Fibroblast of peridontal ligament (primary cell): ENCODE data around the gene GINM1.

Source experiments
- DNase-seq: peaks from one replicate; pipeline ENCODE4 v3.0.0-alpha.2; 2010; ENCODE audit errors: extremely low read depth

GINM1 gene, protein sequence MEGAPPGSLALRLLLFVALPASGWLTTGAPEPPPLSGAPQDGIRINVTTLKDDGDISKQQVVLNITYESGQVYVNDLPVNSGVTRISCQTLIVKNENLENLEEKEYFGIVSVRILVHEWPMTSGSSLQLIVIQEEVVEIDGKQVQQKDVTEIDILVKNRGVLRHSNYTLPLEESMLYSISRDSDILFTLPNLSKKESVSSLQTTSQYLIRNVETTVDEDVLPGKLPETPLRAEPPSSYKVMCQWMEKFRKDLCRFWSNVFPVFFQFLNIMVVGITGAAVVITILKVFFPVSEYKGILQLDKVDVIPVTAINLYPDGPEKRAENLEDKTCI

DNA sequence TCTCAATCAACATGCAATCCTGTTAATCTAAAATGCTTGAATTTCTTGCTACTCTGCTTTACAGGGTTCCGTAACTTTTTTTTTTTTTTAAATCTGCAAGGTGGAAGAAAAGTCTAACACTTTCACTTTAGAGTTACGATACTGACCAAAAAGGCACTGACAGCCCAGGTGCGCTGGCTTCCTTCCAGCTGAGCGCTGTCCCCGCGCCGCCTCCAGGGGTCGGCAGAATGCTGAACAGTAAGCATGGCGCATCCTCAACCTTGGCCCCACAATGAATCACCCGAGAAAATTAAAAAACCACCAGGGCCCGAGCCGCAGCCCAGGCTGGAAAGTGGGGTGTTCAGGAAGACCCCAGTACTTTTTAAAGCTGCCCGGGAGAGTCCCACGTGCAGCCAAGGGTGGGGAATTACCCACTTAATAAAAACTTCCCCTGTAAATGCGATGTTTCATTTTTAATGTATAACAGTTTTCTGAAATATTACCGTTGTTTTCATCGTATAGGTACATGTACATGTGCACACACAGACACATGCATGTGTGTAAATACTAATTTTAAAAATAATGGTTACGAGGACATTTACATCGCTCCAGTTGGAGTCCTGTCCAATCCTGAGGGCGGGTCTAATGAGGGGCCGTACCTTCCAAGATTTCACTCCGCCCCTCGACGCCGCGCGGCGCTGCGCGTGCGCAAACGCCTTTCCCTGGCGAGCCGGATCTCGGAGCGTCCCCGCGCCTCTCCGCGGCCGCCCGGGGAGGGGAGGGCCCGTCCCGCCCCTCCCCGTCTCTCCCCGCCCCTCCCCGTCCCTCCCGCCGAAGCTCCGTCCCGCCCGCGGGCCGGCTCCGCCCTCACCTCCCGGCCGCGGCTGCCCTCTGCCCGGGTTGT lies at the start of gene GINM1:
Gene GINM1 (plus strand): TSS at position 849 of the 883 bp plus-strand sequence. CDS start 40 bp downstream, outside the sequence.
- peak; percentile 93 for DNase-seq

DNA sequence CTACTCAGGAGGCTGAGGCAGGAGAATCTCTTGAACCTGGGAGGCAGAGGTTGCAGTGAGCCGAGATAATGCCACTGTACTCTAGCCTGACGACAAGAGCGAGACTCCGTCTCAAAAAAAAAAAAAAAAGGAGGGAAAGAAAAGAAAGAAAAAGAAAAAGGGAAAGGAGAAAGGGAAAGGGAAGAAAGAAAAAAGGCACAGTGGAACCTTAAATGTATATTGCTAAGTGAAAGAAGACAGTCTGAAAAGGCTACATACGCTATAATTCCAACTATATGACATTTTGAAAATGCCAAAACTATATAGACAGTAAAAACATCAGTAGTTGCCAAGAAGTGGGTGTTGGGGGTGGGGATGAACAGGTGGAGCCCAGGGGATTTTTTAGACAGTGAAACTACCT lies 36.5 kb upstream of the GINM1 start:
- DNase-seq = no peak

DNA sequence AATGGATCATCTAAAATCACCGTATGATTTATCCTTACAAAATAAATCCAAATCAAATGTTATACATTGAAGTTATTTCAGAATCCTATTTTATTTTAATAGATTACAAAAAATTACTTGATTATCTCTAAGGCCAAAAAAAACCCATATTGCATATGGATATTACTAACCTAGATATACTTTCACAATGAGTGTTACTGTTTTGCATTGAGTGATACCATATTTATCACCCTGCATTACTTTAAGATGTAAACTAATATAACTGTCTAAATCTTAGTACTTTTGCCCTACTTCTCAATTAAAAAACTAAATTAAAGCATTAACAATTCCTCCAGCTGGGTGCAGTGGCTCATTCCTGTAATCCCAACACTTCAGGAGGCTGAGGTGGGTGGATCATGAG lies 31.4 kb upstream of the GINM1 start:
- no peak for DNase-seq

DNA sequence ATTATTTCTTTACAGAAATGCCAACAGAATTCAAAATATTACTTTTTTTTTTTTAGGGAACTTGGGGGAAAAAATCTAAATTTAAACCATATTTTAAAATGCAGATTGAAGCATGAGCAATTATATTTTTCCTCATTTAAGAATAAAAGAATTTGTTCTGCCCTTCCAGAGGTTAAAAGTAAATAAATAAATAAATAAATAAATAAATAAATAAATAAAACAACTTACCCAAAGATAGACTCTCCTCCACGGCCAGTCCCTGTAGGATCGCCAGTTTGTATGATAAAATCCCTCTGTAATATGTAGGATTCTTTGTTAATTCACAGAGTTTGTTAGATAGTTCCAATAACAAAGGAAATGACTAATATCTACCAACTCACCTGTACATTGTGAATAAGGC lies 25.0 kb upstream of the GINM1 start:
- DNase-seq = no peak

DNA sequence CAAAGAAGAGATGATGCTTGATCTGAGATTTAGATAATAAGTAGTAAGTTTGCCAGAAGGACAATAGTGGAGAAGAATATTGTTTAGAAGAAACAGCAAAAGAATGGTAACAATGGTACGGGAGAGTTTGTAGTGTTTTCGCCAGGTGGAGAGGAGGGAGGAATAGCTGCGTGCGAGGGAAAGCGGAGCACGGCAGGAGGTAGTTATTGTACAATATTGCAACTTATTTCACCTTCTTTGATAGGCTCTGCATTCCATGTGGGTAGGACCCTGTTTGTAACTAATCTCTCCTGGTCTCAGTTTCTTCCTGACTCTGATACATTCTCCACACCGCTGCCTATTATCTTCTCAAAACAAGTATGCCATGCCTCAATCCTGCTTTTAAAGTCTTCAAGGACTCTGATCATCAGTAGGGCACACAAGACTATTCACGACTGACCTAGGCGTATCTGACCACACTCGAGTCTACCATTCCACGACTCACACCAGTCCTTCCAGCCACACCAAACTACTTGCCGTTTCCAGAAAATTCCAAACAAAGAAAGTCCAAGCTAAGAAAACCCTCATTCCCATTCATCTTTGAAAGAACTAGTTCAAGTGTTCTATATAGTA lies 21.4 kb upstream of the GINM1 start:
- DNase-seq = peak; percentile 14

DNA sequence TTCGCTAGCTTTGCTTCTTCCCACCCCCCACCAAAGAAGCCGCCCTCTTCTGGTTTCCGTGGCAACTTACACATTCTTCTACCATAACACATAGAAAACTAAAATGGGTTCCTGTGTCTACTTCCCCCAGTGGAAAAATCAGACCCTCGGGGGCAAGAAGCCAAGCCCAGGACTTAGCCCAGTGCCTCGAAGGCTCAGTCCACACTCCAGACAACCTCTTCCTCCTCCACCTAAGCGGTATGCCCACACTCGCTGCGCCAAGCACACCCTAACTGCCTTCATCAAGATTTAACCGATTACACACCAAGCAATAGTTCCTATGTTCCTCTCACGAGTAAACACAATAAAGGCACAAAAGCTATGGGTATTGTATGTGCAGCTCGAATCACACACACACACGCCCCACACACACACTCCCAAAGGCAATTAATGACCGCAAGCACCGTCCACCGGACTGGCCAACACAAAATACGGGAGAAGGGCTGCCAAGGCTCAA lies 20.9 kb upstream of the GINM1 start:
- DNase-seq = peak; percentile 81

DNA sequence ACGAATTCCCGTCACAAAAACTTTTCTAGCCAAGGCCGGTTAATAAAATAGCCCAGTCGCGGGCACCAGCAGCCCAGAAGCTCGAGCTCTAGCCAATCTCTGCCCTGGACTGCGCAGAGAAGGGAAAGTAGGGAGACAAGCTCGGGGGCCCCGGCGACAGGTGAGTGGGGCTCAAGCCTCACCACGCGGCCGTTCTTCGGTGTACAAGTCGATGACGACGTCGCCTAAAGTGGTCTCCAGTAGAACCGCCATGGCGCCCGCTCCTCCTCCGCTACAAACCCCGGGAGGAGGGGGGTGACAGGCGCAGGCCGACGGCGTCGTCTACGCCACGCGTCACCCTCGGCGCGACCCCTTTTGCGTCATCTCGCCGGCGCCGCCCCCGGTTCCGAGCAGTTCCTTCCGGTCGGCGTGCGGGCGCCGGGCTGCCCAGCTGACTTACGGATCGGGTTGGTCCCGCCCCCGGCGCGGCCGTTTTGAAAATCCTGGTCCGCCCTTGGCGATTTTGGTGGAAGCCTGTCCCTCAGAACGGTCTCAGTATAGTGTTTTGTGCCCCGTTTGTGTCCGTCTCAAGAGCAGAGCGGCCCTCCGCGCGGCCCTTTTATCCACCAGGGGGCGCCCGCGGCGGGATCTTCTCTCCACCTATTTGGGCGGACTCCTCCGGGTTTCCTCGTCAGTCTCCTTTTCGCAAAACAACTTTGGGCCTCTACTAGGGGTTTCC lies 20.3 kb upstream of the GINM1 start, which contains the start of gene PPIL4:
Gene PPIL4 (minus strand): TSS at position 290 of the 718 bp plus-strand sequence. CDS start 38 bp downstream, at position 252.
- DNase-seq = peak; percentile 93

DNA sequence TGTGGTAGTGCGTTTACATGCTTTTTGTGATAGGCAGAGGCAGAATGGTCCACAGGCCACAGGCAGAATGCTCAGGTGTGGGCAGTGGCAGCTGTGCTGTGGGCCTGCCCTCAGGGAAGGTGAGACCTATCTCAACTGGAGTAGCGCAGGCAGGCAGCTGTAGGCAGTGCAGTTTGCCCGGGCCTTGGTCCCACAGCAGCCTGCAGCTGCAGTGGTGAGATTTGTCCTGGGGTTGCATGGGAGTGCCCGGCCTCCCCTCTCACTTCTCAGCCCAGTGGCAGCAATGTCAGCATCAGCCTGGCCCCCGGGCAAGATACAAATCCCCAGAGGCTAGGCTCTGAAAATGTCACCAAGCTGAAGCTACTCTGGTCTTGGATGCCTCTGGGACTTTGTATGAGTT lies 14.3 kb upstream of the GINM1 start:
- no peak for DNase-seq

DNA sequence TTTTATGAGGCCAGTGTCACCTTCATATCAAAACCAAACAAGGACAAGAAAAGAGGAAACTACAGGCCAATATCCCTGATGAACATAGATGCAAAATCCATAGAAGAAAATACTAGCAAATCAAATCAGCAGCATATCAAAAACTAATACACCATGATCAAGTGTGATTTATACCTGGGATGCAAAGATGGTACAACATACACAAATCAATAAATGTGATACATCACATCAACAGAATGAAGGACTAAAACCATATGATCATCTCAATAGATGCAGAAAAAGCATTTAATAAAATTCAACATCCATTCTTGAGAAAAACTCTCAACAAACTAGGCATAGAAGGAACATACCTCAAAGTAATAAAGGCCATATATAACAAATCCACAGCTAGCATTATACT lies 8.1 kb upstream of the GINM1 start:
- no peak for DNase-seq

DNA sequence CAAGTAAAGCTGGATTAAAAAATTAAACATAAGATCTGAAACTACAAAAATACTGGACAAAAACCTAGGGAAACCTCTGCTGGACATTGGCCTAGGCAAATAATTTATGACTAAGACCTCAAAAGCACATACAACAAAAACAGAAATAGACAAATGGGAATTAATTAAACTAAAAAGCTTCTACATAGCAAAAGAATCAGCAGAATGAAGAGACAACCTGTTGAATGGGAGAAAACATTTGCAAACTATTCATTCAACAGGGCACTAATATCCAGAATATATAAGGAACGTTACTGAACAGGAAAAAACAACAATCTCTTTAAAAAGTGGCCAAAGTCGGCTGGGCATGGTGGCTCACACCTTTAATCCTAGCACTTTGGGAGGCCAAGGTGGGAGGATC lies 6.8 kb upstream of the GINM1 start:
- no peak for DNase-seq

DNA sequence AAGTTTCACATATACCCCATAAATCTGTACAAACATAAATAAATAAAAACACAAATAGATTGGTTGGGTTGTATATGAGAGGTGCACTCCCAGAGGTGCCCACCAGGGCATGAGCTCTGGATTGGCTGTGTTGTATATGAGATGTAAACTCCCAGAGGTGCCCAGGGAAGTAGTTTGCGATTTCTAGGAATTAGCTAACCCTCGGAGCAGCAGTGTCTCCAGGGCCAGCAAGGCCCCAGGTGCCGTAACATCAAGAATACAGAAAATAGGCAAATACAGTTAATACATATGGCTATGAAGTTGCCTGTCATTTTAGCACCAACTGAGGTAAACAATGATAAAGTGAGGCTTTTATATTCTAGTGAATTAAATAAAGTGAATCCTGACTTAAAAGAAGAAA lies 5.4 kb upstream of the GINM1 start:
- no peak for DNase-seq

DNA sequence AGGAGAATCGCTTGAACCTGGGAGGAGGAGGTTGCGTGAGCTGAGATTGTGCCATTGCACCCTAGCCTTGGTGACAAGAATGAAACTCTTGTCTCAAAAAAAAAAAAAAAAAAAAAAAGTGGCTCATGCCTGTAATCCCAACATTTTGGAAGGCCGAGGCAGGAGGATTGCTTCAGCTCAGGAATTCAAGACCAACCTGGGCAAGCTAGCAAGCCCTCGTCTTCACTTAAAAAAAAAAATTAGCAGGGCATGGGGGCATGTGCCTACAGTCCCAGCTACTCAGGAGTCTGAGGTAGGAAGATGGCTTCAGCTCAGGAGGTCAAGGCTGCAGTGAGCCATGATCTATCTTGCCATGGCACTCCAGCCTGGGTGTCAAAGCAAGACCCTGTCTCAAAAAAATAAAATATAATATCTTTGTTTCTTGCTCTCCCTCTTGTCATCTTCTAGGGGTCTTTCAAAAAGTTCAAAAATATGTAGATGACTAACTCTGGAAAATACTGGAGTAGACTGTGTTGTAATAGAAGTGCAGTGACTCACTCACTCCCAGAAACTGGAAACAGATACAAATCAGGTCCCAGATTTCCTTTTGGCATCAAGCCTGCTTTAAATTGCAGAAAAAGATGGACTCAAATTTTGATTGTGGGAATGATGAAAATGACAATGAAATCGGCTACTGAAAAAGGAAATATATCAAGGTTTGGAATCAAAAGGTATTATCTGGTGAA lies 2.8 kb upstream of the GINM1 start:
- DNase-seq = peak; percentile 93

DNA sequence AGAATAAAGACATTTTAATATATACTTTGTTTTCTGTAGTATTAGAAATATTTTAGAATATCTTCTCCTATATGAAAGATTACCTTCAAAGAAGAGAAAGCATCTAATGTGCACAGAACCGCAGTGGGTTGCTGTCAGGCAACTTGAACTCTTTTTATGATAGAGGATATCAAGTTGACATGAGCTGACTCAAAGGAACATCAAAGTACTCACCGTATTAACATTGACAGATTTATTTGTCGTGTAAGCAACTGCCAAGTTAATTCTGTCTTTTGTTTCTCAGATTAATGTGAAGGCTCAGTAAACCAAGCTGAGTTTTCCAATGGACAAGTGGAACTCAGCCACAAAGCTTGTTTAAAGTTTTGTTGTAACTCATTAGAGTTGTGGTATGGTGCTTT lies 2.2 kb upstream of the GINM1 start:
- DNase-seq = peak; percentile 33

DNA sequence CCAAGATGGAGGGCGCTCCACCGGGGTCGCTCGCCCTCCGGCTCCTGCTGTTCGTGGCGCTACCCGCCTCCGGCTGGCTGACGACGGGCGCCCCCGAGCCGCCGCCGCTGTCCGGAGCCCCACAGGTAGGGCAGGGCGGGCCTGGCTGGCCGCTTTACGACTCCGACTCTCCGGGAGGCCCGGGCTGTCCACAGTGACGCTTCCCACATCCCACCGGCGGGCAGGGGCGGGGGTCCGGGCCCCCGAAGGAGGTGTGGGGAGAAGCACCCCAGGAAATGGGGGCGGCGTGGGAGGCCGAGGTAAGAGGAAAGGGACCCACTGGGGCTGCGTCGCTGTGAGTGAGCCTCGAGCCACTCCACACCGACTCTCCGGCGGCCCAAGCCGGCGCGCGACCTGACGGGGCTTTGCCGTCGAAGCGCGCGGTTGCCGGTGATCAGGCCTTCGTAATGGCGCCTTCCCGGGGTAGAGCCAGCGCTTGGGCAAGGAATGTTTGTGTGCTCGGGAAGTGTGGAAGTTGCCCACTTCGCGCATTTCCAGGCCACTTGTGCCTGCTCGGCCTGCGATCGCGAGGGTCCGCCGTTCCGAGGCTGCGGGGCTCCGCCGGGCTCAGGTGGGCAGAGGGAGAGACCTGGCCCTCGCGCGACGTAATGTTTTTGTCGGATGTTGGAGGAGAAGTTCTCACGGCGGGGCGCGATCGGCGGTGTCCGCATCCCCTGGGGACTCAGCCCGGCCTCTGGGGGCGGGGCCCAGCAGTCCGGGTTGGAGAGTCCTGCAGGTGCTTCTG lies 427 bp downstream of the GINM1 start:
- DNase-seq = peak; percentile 35

DNA sequence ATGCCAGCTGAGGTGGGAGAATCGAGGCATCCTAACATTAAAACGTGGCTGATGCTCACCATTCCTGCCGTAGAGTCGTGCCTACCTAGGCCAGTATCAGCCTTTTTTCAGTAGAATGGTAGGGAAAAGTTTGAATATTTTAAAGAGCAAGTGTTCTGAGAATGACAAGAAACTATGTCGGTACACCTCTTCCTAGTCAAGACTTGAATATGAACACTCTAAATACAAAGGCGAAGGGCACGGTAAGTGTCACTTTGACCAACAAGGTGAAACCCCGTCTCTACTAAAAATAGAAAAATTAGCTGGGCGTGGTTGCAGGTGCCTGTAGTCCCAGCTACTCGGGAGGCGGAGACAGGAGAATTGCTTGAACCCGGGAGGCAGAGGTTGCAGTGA lies 1.0 kb downstream of the GINM1 start:
- DNase-seq = no peak

DNA sequence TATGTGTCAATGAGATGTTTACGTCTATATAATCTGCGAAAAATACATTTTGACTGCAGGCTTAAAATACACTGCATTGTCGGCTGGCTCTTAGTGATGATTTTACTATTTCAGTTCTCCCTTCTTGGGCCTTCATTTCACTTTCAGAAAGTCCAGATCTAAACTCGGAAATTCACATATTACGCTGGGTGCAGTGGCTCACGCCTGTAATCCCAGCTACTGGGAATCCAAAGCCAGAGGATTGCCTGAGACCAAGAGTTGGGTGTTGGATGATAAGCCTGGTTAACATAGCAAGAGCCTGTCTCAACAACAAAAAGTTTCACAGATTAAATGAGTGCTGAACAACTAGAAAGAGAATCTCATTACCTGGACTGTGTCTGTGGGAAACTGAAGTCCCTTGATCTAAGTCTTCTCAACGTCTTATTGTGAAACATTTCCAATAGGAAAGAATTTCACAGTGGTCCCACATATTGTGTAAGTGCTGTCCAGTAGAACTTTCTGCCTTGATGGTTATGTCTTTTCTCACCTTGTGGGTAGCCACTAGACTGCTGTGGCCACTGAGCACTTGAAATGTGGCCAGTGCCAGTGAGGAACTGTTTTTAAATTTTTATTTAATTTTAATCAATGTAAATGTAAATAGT lies 1.9 kb downstream of the GINM1 start:
- DNase-seq = no peak

DNA sequence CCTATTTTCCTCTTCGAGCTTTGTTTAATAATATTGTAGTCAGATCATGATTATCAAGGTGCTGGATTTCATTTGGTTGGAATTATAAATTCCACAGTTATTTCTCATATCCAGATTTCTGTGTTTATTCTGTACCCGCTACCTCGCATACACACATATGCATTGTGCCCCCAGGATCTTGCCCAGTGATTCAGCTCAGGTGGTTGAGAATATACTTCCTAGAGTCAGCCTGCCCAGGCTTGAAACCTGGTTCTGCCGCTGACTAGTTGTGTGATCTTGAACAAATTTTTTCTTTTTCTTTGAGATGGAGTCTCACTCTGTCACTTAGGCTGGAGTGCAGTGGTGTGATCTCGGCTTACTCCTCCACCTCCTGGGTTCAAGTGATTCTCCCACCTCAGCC lies 14.7 kb downstream of the GINM1 start:
- no peak for DNase-seq

DNA sequence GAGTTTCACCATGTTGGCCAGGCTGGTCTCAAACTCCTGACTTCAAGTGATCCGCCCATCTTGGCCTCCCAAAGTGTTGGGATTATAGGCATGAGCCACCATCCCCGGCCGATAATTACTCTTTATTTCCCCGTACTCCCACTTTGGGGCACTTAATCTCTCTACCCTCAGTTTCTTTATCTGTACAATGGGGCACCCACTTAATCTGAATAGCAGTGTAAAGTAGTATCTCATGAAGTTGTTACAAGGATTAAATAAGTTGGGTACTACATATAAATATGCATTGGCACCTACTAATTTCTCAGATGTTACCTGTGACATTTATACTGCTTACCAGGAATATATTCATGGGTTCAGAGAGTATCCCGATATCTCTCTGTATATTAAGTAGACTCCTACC lies 15.2 kb downstream of the GINM1 start:
- DNase-seq = no peak

DNA sequence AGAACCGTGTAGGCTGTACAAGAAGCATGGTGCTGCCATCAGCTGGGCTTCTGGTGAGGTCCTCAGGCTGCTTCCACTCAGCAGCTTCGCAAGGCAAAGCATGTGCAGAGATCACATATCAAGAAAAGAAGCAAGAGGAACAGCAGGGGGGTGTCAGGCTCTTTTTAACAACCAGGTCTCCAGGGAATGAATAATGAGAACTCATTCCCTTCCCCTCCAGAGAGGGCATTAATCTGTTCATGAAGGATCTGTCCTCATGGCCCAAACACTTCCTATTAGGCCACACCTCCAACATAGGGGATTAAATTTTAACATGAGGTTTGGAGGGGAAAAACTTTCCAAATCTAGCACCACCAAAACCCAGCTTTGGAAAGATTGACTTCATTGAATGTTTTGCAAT lies 20.0 kb downstream of the GINM1 start:
- no peak for DNase-seq

DNA sequence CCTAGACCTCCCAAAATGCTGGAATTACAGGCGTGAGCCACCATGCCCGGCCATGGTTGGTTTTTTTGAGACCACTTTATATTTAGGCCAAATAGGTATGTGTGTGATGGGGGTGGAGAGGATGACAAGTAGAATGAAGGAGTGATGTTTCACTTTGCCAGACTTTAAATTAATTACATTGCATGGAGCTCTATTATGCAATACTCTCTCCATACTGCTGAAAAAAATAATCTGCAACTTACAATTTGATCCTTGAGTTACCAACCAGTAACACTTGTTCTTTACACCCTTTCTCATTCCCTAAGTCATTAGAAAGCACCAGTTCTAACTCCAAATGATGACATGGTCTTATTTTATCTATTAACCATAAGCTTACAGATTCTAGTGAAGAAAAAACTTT lies 26.8 kb downstream of the GINM1 start:
- DNase-seq = no peak
